GM18511 (cell line): Measurements from ENCODE around the gene STX5.
"Not testable (repeated sequence)": the region's sequence is repeated elsewhere in the genome, so short reads cannot be mapped to it uniquely, and the experiment has no call there.

Experiments used
- ATAC-seq: cut with Tn5 transposase; IDR thresholded peaks from one replicate; pipeline ENCODE4 v1.9.1; 2021; ENCODE audit warnings: mild to moderate bottlenecking, moderate library complexity; ENCODE audit not compliant: unreplicated experiment

STX5 gene

GRCh38 chr11:62854825-62855570 is 23.1 kb upstream of the STX5 start:
- no peak for ATAC-seq

DNA sequence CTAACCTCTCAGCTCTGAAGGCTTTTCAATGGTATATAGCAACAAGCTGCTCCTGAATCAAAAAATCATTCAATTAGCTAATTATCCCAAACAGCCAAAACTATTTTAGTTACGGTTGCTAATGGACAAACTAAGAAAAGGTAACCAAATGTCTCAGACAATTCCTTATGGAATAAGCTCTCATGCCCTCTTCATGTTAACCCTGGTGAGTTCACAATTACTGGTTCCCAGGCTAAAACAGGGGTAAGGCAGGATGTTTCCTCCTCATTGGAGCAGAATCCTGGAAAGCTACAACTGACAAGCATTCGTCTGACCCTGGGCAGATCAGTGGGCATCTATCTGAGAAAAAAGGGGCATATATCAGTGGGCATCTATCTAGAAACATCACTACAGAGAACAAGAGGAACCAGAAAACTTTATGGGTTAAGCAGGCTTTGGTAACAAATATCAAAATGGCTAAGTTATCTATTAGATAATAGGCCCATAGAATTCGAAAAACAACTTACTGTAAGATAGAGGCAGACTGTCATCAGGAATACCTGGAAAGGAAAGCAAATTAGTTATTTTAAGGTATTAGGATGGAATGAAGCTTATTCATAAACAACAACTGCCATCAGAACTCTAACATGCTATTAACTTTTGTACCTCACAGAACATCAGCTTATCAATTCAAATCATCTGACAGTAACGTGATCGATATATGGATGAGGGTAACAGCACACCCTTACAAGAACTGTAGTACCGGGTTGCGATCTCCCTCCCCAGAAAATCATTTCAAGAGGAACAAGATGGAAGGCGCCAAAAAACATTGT is 22.4 kb upstream of the STX5 start:
- ATAC-seq: no peak

- ATAC-seq: no peak
Measured at GRCh38 chr11:62853279-62853965, 21.6 kb upstream of the STX5 start.

- no peak for ATAC-seq
Measured at GRCh38 chr11:62852523-62853188, 20.8 kb upstream of the STX5 start.

DNA sequence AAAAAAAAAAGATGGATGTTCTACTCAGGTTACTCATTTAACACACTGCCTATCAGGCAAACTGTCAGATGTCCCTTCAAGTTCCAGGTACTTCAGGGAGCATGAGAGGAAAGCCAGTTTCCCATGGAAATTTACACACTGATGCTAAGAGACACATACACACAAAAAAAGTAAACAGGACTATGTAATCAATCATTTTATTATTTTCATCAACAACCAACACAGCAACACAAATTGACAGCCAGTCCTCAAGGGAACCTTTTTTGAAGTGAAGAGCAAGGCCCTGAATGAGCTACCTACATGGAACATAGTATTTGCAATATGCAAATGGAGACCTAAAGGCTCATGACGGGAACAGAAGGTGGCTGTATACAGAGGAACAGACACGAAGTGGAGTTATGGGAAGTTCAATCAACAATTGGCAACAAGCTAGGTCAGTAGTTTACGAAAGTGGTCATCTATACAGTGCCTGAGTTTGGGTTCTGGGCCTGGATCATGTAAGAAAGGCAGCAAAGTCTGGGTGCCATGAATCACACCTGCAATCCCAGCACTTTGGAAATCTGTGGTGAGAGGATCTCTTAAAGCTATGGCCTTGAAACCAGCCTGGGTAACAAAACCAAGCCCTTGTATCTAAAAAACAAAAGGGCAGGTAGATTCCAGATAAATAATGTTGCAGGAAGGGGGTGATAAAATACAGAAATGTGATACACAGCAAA is 20.1 kb upstream of the STX5 start:
- no peak for ATAC-seq

- no peak for ATAC-seq
Measured at GRCh38 chr11:62850911-62851806, 19.3 kb upstream of the STX5 start.

DNA sequence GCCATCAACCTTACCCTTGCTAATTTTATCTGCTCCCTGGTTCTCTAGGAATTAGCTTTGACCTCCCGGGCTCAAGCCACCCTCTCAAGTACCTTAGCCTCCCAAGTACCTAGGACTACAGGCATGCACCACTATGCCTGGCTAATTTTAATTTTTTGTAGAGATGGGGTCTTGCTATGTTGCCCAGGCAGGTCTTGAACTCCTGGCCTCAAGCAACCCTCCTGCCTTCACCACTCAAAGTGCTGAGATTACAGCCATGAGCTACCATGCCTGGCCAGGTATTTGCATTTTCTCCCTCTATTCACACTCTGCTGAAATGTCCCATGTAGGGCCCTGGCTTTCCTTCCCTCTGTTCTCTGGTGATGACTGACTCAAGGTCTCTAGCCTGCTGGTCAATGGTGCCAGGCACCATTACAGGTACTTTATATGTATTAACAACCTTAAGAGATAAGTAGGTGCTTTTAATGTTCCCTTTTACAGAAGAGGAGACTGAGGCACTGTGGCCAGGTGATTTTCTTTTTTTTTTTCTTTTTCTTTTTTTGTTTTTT is 16.0 kb upstream of the STX5 start:
- no peak for ATAC-seq

- no peak for ATAC-seq
Measured at GRCh38 chr11:62846177-62846576, 14.3 kb upstream of the STX5 start.

- ATAC-seq: no peak
Measured at GRCh38 chr11:62844154-62844553, 12.3 kb upstream of the STX5 start.

DNA sequence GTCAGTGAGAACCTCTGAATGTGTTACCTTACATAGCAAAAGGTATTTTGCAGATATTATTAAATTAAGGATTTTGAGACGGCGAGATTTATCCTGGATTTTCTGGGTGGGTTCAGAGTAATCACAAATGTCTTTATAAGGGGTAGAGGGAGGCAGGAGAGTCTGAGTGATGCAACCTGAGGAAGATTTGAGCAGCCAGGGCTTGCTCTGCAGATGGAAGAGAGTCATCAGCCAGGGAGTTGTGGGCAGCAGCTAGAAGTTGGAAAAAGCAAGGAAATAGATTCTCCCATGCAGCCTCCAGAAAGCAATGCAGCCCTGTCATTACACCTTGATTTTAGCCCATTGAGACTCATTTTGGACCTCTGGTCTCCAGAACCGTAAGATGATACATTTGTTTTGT is 11.6 kb upstream of the STX5 start:
- ATAC-seq: no peak

GRCh38 chr11:62842891-62843290 is 11.0 kb upstream of the STX5 start:
- not testable (repeated sequence) for ATAC-seq

DNA sequence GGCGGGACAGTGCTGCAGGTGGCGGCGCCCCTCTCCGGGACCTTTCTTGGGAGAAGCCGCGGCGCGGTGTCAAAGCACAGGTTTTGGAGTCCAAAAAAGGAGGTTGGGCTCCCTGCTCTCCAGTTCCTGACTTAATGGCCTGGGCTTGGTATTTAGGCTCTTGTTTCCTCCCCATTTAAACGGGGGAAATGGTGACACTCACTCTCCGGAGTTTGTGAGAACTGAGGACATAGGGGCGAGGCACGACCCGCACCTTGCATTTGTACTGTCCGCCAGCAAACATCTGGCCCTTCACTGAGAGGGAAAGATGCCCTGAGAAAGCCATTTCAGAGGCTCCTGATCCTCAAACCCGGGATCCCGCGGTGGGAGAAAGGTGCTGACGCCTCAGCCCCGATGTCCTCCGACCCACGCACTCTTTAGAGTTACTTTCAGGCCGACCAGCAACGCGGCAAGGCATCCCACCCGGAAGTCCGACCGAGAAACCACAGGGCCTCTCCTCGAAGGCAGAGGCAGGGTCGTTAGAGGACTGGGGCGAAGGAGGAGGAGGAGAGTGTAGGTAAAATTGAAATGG is 10.4 kb upstream of the STX5 start:
- no peak for ATAC-seq

GRCh38 chr11:62841361-62842170 is 9.7 kb upstream of the STX5 start:
- ATAC-seq: peak; percentile 64

DNA sequence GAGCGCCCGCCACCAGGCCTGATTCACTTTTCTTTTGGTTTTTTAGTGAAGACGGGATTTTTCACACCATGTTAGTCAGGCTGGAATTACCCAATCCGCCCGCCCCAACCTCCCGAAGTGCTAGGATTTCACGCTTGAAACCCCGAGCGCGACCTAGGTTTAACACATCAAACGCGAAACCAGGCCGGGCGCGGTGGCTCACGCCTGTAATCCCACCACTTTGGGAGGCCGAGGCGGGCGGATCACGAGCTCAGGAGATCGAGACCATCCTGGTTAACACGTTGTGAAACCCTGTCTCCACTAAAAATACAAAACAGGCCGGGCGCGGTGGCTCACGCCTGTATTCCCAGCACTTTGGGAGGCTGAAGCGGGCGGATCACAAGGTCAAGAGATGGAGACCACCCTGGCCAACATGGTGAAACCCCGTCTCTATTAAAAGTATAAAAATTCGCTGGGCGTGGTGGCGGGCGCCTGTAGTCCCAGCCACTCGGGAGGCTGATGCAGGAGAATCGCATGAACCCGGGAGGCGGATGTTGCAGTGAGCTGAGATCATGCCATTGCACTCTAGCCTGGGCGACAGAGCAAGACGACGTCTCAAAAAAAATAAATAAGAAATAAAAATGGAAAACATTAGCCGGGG is 9.0 kb upstream of the STX5 start:
- ATAC-seq: peak; percentile 2

DNA sequence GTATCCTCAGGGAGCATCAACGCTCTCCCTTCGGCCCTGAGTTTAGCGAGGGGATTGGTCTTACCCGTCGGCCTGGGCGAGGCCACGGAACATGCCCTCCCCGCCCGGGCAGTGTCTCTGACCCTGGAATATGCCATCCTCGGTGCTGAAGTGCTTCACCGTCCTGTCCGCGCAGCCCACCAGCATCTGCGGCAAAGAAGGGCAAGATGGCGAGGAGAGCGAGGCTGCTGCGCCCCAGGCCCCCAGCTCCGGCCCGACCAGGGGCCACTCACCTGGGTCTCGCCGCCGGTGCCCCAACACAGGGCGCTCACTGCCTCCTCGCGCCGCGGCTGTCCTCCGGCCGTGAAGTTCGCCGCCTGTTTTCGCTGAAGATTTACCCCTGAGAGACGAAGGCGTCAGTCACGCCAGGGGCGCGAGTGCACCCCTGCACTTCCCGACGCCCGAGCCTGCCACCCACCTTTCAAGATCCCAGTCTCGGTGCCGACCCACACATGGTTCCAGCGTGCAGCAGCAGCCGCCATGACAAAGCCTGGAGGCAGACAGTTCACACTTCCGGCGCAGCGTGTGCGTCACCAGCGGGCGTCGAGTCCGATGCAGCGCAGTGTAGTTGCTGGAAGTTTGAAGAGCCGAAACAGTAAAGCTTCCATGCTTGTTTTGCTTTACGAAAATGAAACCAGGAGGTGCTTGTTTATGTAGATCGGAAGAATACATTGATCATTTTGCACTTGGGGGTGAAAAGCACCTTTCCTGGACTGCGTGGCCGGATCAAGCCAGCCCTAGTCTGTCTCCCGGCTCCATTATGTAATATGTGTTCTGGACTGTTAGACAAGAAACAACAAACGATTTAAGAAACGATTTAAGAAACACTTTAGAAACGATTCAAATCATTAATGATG is 7.4 kb upstream of the STX5 start, which contains the start of gene WDR74:
Gene WDR74 (minus strand): TSS at position 541 of the 896 bp plus-strand sequence. CDS start 20 bp downstream, at position 521.
- ATAC-seq: peak; percentile 39

GRCh38 chr11:62835336-62835735 is 3.5 kb upstream of the STX5 start:
- ATAC-seq: no peak
